Activated CD8-positive, alpha-beta memory T cell treated with anti-CD3 and anti-CD28 coated beads, Interleukin-2, amount 50 U/mL, for 1 hour (primary cell): ENCODE results near the gene LIFR.
A peak's percentile ranks its signal among the peaks of the same experiment; 100 is the strongest.

ENCODE experiments used
- DNase-seq: peaks from one replicate; pipeline ENCODE4 v3.0.0-alpha.2; 2020; ENCODE audit errors: extremely low read depth

Gene LIFR

GRCh38 chr5:38465061-38465460 lies 91.4 kb downstream of the LIFR start:
- no peak for DNase-seq

GRCh38 chr5:38463634-38464521 lies 92.6 kb downstream of the LIFR start:
- DNase-seq: no peak

GRCh38 chr5:38462976-38463633 lies 93.3 kb downstream of the LIFR start:
- no peak for DNase-seq

- DNase-seq: no peak
Observed at GRCh38 chr5:38458174-38458573, 98.3 kb downstream of the LIFR start.

- DNase-seq: no peak
Observed at GRCh38 chr5:38456657-38457399, 99.6 kb downstream of the LIFR start.

GRCh38 chr5:38455796-38456330 lies 100.6 kb downstream of the LIFR start:
- no peak for DNase-seq

DNA sequence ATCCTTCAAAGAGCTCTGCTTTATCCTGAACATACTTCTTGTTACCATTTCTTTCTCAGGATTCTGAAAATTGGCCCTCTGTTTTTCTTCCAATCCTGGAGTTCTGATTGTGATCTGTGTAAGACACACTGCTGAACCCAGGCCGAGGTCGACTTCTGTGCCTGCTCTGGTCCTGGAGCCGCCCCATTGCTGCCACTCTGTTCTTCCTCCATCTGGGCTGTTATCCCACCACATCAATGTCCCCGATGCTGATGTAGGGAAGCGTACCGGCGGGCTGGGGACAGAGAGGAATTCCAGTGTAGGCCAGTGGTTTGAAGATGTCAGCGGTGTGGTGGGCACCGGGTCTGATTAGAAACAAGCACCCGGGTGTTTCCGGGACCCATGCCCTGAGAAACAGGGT lies 102.5 kb downstream of the LIFR start:
- no peak for DNase-seq

DNA sequence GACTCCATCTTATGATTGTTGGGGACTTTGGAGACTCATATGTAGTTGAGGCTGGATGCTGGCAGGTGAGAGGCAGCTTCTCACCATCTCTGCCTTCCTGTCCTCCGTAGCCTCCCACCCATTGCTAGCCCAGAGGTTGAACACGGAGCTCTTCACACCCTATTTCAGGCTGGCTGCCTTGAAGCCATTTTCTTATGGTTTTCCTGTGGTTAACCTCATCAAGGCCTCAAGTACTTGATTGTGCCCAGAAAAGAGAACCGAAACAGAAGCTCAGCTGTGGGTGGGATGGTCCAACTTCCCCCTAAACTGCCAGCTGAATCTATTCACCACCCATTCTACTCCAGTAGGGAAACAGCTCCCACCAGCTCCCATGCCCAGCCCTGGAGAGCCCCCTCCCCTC lies 102.9 kb downstream of the LIFR start:
- DNase-seq: no peak

DNA sequence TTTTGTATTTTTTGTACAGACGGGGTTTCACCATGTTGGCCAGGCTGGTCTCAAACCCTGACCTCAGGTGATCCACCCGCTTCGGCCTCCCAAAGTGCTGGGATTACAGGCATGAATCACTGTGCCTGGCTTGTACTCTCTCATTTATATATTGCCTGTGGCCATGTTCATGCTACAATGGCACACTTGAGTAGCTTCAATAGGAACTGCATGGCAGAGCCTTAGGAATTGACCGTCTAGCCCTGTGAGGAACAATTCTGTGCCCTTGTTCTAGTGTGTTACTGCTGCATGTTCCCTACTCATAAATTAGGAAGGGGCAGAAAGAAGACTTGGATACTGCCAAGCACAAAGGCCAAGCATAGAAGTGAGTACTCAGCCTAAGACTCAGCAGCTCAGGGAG lies 104.2 kb downstream of the LIFR start:
- no peak for DNase-seq

- no peak for DNase-seq
Observed at GRCh38 chr5:38451074-38451725, 105.2 kb downstream of the LIFR start.

- no peak for DNase-seq
Observed at GRCh38 chr5:38450627-38451026, 105.8 kb downstream of the LIFR start.

- no peak for DNase-seq
Observed at GRCh38 chr5:38448568-38449350, 107.7 kb downstream of the LIFR start.

DNA sequence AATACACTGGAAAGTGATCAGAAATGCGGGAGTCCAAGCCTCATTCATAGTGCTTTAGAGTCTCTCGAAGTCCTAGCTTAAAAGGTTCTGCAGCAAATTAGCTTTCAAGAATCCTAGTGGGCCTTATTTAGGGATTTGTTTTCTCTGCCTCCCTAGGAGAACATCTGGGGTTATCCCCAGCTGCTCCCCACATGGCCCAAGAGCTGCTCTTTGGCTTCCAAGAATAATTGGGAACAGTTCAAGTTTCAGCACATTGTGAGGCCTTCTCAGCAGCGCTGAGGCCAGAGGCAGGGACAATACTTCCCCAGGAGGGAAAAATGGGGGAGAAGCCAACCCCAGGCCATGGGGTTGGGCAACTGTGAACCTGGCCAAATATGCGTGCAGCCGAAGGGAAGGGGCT lies 108.7 kb downstream of the LIFR start:
- DNase-seq: no peak

GRCh38 chr5:38447056-38447455 lies 109.4 kb downstream of the LIFR start:
- DNase-seq: no peak

GRCh38 chr5:38446029-38446522 lies 110.4 kb downstream of the LIFR start:
- no peak for DNase-seq

DNA sequence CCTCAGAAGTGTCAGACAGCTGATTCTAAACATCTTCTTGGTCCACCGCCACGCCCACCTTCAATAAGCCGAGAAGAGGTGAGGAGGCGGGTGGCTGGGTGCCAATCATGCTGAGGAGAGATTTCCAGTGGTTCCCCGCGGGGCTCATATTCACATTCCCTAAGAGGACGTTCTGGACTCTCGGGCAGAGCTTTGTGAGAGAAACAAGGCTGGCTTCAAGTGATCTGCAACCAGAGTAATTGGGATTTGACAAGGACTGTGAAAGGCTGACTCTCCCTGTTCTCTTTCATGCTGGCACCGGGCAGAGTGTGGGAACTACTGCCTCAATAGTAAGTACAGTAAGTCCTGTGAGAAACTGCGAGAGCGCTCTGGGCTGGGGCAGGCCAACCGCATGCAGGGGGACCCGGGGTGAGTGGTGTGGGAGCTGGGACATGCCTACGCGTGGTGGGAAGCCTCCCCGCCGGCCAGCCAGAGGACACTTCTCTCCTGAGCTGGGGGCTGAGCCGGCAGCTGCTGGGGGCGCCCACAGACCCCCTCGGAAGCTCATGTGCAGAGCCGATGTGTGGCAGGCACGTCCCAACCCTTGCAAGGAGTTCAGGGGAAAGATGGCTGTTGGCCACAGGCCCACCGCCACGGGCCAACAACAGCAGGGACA lies 110.9 kb downstream of the LIFR start:
- DNase-seq: no peak

DNA sequence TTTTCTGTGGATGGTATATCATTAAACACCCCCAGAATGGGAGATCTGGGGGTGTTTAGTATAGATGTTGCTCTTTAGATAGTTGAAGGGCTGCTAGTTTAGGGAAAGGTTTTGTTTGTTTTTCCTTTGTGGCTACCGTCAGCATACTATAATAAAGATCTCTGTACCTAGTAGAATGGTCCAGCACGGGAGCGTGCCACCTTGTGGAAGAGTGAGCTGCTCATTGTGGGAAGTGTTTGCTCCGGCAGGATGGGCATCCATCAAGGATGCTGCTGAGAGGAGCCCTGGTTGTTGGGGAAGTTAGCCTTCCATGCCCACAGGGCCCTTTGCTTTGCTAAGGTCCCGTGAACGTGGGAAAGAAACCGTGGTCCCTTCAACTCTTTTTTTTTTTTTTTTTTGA lies 113.1 kb downstream of the LIFR start:
- DNase-seq: no peak

- DNase-seq: no peak
Observed at GRCh38 chr5:38442247-38442573, 114.2 kb downstream of the LIFR start.

DNA sequence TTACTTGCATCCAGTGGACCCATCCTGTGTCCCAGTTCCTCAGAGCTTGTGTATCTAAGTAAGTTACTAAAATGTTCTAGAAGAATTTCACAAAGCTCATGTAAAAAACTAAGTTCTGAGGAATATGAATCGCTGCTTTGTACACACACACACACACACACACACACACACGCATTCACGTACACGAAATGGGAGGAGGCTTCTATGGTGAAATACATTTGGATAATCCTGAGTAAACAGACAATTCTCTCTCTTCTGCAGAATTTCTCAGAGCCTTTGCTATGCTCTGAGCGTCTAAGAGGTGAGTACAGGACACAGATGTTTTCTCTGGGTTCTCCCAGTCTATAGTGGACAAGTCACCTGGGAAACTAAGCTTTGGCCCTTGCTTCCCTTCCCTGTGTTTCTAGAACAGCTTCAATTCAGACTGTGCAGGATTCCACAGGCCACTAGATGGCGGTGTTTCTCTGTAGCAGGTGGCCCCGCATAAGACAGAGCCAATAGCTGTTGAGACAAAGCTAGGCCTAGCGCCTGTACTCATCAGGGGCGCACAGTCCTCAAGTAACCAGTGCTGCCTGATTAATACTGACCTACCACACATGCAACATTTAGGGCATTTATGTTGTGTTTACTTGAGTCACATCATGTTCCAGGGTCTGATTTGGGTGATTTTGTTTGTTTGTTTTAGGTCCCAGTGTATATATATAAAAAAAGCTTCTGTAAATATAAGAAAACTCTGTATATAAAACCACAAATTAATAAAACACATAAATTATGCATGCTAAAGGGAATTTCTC lies 114.8 kb downstream of the LIFR start:
- DNase-seq: peak; percentile 68

DNA sequence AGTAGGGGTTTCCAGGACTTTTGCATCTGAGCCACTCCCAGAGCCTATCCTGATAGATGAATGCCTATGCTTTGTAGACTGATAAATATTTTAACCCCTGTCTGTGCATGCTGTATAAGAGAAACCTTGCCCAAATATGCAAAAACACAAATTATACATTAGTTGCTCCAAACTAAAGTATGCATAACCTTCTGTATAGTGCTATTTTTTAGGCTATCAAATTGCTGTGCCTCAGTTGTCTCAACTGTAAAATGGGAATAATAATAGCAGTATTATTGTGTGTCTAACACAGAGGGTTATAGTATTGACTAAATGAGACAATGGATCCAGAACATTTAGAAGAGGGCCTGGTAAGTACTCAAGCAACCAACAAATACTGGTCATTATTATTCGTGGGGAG lies 117.7 kb downstream of the LIFR start:
- no peak for DNase-seq
